CD4-positive, alpha-beta T cell treated with Interferon gamma for 1 hour (primary cell): ENCODE results near the gene CUL4A.
A peak's percentile ranks its signal among the peaks of the same experiment; 100 is the strongest.
"Not testable (repeated sequence)": the region's sequence is repeated elsewhere in the genome, so short reads cannot be mapped to it uniquely, and the experiment has no call there.

ENCODE experiments used
- DNase-seq: peaks from one replicate; pipeline ENCODE4 v3.0.0-alpha.2; 2020

CUL4A gene

GRCh38 chr13:113245849-113246796 is 36.7 kb downstream of the CUL4A start:
- no peak for DNase-seq

GRCh38 chr13:113252516-113253095 is 43.2 kb downstream of the CUL4A start:
- no peak for DNase-seq

DNA sequence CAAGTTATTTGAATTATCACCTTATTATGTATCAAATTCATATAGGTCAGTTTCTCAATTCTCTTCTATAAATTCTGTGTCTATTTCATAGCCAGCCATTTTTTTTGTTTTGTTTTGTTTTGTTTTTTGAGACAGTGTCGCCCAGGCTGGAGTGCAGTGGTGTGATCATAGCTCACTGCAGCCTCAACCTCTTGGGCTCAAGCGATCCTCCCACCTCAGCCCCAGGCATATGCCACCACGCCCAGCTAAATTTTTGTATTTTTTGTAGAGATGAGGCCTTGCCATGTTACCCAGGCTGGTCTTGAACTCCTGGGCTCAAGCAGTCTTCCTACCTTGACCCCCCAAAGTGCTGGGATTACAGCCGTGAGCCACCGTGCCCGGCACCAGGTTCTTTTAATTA is 48.5 kb downstream of the CUL4A start:
- not testable (repeated sequence) for DNase-seq

GRCh38 chr13:113258321-113259054 is 49.1 kb downstream of the CUL4A start:
- no peak for DNase-seq

DNA sequence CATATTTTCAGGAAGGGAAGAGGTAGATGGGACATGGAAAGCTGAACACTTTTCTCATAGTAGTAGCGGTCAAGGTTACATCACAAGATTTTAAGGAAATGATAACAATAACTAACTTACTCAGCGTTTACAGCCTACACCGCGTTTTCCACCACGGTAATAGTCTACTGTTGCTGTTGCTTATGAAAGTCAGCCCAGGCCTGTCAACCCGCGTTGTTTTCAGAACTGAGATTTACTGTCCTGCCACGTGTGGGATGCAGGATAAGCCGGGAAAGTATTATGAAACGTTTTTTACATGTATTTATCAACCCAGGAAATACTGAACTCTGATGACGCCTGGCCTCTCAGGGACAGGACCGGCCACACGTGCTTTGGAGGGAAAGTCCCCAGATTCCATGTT is 51.6 kb downstream of the CUL4A start:
- DNase-seq: no peak

GRCh38 chr13:113263016-113263415 is 53.6 kb downstream of the CUL4A start:
- DNase-seq: not testable (repeated sequence)

DNA sequence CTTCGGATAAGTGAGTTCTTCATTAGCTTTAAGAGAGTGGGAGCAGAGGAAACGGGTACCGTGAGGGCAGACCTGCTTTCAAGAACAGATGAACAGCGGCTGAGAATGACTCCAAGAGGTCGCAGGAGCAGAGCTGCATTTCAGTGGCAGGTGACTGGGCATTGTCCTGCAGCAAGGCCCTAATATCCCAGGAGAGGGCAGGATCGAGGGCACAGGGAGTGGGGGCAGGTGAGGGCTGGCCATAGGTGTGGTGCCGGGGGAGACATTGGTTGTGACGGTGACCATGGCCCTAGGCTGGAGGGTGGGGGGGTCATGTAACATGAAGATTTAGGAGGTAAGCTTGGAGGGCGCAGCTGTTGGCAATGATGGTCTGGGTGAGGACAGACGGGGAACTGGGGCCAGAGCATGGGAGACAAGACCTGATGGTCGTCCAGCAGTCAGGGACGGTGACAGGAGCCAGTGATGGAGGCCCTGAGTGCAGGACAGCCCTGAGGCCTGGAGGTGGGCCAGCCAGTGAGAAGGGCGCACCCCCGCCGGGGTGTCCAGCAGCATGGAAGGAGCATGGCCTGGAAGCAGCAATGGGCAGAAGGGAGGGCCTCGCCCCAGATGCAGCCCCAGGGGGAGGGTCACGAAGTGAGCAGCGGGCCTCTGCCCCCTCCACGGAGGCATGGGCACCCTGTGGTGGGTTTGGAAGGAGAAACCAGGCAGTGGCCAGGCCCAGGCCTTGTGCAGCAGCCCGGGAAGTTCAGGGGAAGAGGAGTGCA is 58.4 kb downstream of the CUL4A start:
- no peak for DNase-seq

GRCh38 chr13:113272031-113272430 is 62.6 kb downstream of the CUL4A start:
- DNase-seq: no peak

DNA sequence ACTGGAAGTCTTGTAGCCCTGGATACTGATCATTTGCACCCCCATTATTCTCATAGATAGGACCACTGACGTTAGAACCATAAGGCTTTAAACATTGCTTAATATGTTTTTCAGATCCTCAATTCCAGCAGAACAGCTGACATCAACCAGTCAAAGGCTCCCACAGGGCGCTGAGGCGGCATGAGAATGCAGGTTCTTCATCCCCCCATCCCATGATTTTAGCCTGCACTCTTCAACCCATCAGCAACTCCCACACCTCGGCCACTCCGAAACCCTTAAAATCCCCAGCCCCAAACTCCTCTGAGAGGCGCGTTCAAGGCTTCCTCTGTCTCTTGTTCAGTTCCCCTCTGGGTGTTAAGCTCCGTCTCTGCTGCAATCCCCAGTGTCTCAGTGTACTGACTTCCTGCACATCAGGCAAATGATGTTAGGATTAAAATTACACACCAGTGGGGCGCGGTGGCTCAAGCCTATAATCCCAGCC is 63.3 kb downstream of the CUL4A start:
- no peak for DNase-seq

- DNase-seq: no peak
These were observed 63.9 kb downstream of the CUL4A start for GRCh38 chr13:113273321-113273720.

DNA sequence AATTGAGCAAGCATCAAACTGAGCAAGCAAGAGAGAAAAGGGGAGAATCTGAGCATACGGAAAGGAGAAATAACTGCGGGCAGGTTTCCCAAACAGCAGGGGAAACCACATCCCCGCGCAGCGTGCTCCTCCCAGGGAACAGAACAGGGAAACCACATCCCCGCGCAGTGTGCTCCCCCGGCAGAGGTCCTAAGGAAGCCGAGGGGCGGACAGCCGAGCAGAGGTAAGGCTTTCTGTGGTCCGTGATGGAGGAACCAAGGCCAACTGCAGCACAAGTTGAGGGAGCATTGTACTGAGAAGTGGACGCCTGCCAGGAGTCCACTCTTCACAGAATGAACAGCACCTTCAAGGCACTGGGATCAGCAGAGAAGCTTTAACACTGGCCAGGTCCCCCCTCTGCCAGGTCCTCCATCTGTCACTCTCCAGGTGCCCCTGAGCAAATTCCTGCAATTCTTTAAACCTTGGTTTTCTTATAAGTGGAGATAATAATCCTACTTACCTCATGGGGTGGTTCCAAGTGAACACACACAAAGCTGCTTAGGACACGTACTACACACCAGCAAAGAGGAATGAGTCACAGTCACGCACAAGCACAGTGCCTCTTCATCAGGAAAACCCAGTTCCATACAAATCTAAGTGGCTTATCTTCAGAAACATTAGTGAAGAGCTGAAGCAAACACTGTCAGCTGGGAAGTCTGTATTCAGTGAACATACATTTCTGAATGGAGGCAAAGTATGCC is 64.6 kb downstream of the CUL4A start:
- no peak for DNase-seq

- no peak for DNase-seq
These were observed 65.3 kb downstream of the CUL4A start for GRCh38 chr13:113274721-113275120.

GRCh38 chr13:113275387-113275786 is 66.0 kb downstream of the CUL4A start:
- peak; percentile 8 for DNase-seq

DNA sequence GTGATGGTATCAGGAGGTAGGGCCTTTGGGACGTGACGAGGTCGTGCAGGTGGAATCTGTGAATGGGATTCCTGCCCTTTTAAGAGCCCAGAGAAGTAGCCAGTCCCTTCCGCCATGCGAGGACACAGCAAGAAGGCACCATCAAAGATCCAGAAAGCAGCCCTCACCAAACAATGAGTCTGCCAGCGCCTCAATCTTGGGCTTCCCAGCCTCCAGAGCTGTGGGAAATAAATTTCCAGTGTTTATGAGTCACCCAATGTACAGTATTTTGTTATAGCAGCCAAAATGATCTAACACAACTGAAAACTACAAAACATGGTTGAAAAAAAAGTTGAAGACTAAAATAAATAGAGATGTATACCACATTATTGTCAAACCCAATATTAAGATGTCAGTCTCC is 70.7 kb downstream of the CUL4A start:
- no peak for DNase-seq

DNA sequence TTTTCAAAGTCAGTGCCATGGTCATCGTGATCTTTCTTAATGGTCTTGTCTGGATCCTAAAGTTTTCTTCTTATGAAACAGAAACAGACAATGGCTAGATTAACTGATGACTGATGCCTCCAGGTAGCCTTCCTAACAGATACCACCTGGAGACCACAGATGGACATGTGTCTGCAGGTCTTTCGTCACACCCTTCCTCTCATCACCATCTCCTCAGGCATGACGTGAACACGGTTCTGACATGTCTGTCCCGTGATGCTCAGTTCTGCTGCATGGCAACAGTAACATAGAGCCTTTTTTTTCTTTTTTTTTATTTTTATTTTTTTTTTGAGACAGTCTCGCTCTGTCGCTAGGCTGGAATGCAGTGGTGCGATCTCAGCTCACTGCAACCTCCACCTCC is 74.5 kb downstream of the CUL4A start:
- no peak for DNase-seq

DNA sequence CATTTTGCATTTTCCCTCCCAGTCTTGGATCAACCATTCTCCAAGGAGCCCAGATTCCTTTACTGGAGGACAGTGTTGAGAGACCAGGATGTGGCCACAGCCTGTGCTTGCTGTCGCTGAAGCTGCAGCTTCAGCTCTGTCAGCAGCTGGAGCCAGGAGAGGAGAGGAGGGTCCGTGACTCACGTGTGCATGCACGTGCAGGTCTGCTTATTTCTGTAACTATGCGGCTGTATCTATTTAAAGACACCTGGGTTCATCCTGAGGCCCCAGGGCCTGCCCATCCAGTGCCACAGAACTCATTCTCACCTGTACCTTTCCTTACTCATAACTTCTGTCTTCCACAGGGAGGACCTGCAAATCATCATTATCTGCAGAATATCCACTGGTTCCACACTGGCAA is 79.5 kb downstream of the CUL4A start:
- DNase-seq: no peak

- DNase-seq: no peak
These were observed 81.7 kb downstream of the CUL4A start for GRCh38 chr13:113291129-113291528.

DNA sequence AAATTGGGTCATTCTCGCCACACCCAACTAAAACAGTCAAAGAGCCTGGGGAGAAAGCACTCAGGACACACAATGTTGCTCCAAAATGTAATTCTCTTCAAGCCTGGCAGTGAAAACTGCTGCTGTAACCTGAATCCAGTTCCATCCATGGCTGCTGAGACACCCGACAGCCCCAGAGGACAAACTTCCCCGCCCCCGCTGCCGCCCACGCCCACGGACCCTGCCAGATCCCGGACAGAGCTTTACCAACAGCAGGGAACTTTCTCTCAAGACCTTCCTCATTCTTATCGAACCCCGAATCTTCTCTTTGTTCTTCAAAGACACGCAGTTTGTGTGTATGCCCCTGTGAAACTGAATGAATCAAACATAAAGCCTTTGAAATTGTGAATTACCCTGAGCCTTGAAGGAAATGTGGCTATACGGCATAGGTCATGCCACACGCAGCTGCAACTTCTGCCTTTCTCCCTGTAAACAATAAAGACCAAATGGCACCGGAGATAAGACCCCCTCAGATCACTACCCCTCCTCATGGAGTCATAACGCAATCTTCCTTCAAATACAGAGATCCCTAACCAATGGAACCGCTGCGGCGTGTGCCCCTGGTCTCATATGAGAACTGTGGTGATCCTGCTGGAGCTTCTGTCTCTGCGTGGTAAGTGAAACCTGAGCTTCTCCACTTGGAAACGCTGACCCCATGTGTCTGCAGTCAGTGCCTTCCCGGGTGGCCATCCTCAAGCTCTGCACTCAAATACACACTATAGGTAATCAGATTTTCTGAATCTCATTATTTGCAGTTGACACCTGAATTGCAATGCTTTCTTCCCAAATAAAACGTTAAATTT is 82.8 kb downstream of the CUL4A start:
- DNase-seq: no peak

DNA sequence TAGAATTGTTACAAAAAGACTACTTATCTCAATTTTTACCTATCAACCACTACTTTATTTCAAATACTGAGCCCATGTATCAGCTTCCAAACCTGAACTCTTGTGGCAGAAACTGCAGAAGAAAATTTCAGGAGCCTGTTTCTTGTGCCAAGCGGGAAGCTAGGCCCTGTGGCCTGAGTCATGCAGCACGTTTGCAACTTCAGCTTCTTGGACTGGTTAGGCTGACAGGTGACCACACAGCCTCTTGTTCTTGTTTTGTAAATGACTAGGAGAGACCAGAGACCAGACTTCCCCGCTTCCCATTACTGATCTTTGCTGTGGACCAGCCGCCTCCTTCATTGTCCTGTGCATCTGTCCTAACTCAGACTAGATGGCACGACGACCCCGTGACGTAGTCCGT is 84.3 kb downstream of the CUL4A start:
- no peak for DNase-seq

GRCh38 chr13:113295776-113296175 is 86.4 kb downstream of the CUL4A start:
- DNase-seq: no peak

DNA sequence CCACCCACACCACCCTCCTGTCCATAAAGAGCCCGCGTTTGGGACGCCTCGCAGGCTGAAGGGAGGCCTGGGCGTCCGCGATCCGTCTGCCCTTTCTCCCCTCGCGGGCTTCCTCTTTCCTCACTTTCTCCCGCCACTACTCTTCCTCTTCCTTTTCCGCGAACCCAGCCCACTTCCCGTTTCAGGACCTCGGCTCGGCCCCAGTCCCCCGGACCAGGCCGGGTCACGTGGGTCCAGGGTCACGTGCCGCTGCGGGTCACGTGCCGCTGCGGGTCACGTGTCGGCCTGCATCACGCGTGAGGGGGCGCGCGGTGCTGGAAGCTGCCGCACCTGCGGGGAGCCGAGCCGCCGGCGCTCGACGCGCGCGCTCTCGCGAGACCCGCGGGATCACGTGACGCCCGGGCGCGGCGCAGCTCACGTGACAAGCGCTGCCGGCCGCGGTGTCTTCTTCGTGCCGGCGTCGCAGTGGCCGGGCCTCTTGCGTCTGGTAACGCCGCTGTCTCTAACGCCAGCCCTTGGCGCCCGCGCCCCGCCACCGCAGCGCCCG is 87.5 kb downstream of the CUL4A start, which contains the start of gene LAMP1:
TSS of gene LAMP1 (plus strand) at position 417 of the 547 bp plus-strand sequence. CDS start 196 bp downstream, outside the sequence.
- DNase-seq: peak; percentile 98
